ENCODE data around the gene MPRIP. TPM values are rescaled to one million over a fixed set of nuclear protein-coding genes. Genes with fewer than 3 reads are reported as not detected.

The MPRIP gene
- total RNA-seq, 1 experiment from 2014 or later = 338 TPM

- DNase-seq = no peak
- Mint-ChIP-seq H3K27me3 (ENCODE audit: unreplicated experiment) (no peaks in the 10 kb centered on the region), H3K4me3 (ENCODE audit: low read depth, unreplicated experiment) (no peak overlapping the region), H3K4me1 (ENCODE audit: low read depth, unreplicated experiment) (peaks cover 15% of the 10 kb centered on the region), H3K27ac (ENCODE audit: unreplicated experiment) (no peak overlapping the region), H3K9me3 (ENCODE audit: low read depth, unreplicated experiment) (no peaks in the 10 kb centered on the region), H3K36me3 (ENCODE audit: insufficient read depth, unreplicated experiment) (peaks cover 38% of the 10 kb centered on the region)
- intact Hi-C loops (cut with micrococcal nuclease; ENCODE audit: unreplicated experiment) = no loop called here
- CTCF ChIA-PET = no interaction called here
- BruUV-seq (replicated peaks) = no TSS peak
- no peak for TF ChIP-seq CTCF (IDR thresholded peaks at IDR 0.05; ENCODE audit: unreplicated experiment)
Measured at GRCh38 chr17:17127156-17127555, 84.9 kb downstream of the MPRIP start.

GRCh38 chr17:17127730-17128291 lies 85.6 kb downstream of the MPRIP start:
- Mint-ChIP-seq H3K4me1 (ENCODE audit: low read depth, unreplicated experiment) (peaks cover 15% of the 10 kb centered on the region), H3K4me3 (ENCODE audit: low read depth, unreplicated experiment) (no peak overlapping the region), H3K9me3 (ENCODE audit: low read depth, unreplicated experiment) (no peaks in the 10 kb centered on the region), H3K36me3 (ENCODE audit: insufficient read depth, unreplicated experiment) (peaks cover 38% of the 10 kb centered on the region), H3K27me3 (ENCODE audit: unreplicated experiment) (no peaks in the 10 kb centered on the region), H3K27ac (ENCODE audit: unreplicated experiment) (no peak overlapping the region)
- CTCF ChIA-PET = no interaction called here
- TF ChIP-seq CTCF (IDR thresholded peaks at IDR 0.05; ENCODE audit: unreplicated experiment) = no peak
- intact Hi-C loops (cut with micrococcal nuclease; ENCODE audit: unreplicated experiment) = no loop called here
- no peak for DNase-seq
- no TSS peak for BruUV-seq (replicated peaks)

GRCh38 chr17:17128476-17129075 lies 86.3 kb downstream of the MPRIP start:
- DNase-seq = no peak
- H3K4me1 Mint-ChIP-seq (ENCODE audit: low read depth, unreplicated experiment) = peaks cover 15% of the 10 kb centered on the region
- H3K27ac Mint-ChIP-seq (ENCODE audit: unreplicated experiment) = no peak overlapping the region
- peaks cover 45% of the 10 kb centered on the region for H3K36me3 Mint-ChIP-seq (ENCODE audit: insufficient read depth, unreplicated experiment)
- no peaks in the 10 kb centered on the region for H3K9me3 Mint-ChIP-seq (ENCODE audit: low read depth, unreplicated experiment)
- CTCF ChIA-PET = interaction anchor here (0.5 kb wide), 1 partner anchor 17 kb away, joined by 3 read pairs; no protein-coding TSS in a partner anchor
- intact Hi-C loops (cut with micrococcal nuclease; ENCODE audit: unreplicated experiment) = no loop called here
- TF ChIP-seq CTCF (IDR thresholded peaks at IDR 0.05; ENCODE audit: unreplicated experiment) = no peak
- H3K27me3 Mint-ChIP-seq (ENCODE audit: unreplicated experiment) = no peaks in the 10 kb centered on the region
- H3K4me3 Mint-ChIP-seq (ENCODE audit: low read depth, unreplicated experiment) = no peak overlapping the region
- BruUV-seq (replicated peaks) = no TSS peak

GRCh38 chr17:17129466-17129865 lies 87.2 kb downstream of the MPRIP start:
- no peak overlapping the region for H3K27ac Mint-ChIP-seq (ENCODE audit: unreplicated experiment)
- peaks cover 50% of the 10 kb centered on the region for H3K36me3 Mint-ChIP-seq (ENCODE audit: insufficient read depth, unreplicated experiment)
- no peak for DNase-seq
- no peaks in the 10 kb centered on the region for H3K27me3 Mint-ChIP-seq (ENCODE audit: unreplicated experiment)
- TF ChIP-seq CTCF (IDR thresholded peaks at IDR 0.05; ENCODE audit: unreplicated experiment) = no peak
- peaks cover 8% of the 10 kb centered on the region for H3K4me1 Mint-ChIP-seq (ENCODE audit: low read depth, unreplicated experiment)
- H3K4me3 Mint-ChIP-seq (ENCODE audit: low read depth, unreplicated experiment) = no peak overlapping the region
- intact Hi-C loops (cut with micrococcal nuclease; ENCODE audit: unreplicated experiment) = no loop called here
- CTCF ChIA-PET = no interaction called here
- H3K9me3 Mint-ChIP-seq (ENCODE audit: low read depth, unreplicated experiment) = no peaks in the 10 kb centered on the region
- no TSS peak for BruUV-seq (replicated peaks)

Data from Calu3 (cell line).